ENCODE results near the gene SEPTIN10.

SEPTIN10 gene

DNA sequence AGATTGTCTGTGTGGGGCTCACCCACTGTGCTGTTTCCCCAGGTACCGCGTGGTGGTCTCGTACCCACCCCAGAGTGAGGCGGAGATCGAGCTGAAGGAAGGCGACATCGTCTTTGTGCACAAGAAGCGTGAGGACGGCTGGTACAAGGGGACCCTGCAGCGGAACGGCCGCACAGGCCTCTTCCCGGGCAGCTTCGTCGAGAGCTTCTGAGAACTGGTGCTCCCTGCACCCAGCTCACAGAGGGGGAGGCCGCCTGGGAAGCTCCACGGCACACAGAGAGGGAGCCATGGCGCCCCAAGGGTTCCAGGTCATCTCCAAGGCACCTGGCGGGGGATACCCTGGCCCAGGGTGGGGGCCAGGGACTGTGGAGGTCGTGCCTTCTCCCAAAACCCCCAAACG lies 112.3 kb downstream of the SEPTIN10 start:
- in situ Hi-C loops (cut with HindIII; ENCODE audit: low sequenced_read_pairs): no loop called here

GRCh38 chr2:109500910-109501309 lies 112.9 kb downstream of the SEPTIN10 start:
- in situ Hi-C loops (cut with HindIII; ENCODE audit: low sequenced_read_pairs): no loop called here

GRCh38 chr2:109499566-109499965 lies 114.2 kb downstream of the SEPTIN10 start:
- in situ Hi-C loops (cut with HindIII; ENCODE audit: low sequenced_read_pairs): no loop called here

DNA sequence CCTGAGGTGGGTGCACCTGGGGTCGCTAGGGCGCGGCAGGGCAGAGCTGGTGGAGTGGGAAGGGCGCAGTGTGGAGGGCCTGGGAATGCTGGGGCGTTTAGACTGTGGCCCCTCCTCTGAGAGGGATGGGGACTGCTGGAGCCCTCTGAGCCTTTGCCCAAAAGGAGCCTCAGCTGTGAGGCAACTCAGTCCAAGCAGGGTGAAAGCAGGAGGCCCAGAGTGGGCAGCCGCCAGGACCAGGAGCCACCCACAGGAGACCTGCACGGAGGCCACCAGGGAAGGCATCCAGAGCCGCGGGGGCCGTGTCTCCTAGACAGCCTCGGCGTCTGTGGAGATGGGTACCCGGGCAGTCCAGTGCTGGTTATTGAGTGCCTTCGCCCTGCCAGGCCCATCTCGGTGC lies 114.9 kb downstream of the SEPTIN10 start:
- in situ Hi-C loops (cut with HindIII; ENCODE audit: low sequenced_read_pairs): no loop called here

DNA sequence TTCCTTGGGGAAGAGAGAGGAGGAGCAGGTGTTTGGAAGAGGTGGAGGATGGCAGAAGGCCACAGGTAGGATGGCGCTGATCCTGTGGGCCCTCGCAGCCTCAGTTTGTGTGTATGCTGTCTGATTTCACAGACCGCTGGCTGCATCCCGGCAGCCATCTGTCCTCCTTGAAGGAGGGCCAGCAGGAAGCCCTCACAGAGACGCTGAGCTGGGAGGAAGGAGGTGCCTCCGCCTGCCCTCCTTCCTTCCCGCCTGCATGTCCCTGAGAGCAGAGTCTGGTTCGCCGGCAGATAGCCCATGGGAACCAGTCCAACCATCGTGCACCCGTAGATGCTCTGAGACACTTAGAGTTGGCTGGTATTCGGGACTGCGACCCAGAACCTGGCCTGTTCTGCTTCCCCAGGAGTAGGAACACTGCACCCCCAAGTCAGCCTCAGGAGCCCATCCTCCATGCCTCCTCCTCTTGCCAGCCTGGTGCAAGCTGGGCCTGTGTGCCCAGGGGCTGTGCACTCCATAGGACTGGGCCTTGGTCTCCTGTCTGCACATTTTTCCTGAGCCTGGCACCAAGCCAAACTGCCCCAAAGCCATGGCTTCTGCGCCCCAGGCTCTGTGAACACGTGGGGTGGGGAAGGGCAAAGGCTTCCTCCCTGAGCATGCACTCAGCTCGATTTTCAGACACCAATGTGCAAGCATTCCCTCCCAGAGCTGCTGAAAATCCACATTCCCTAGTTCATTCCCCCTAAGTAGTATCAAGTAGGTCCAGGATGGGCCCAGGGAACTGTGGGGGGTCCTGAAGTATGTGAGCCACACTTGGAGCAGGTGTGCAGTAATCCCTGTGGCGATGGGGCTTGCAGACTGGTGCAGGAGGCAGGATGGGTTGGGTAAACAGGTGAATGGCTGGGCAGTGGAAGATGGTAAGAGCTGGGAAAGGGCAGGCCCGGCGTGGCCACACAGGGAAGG lies 115.6 kb downstream of the SEPTIN10 start:
- in situ Hi-C loops (cut with HindIII; ENCODE audit: low sequenced_read_pairs): no loop called here

GRCh38 chr2:109497463-109497862 lies 116.3 kb downstream of the SEPTIN10 start:
- in situ Hi-C loops (cut with HindIII; ENCODE audit: low sequenced_read_pairs): no loop called here

GRCh38 chr2:109494351-109494750 lies 119.4 kb downstream of the SEPTIN10 start:
- in situ Hi-C loops (cut with HindIII; ENCODE audit: low sequenced_read_pairs): no loop called here

GRCh38 chr2:109493176-109493935 lies 120.4 kb downstream of the SEPTIN10 start:
- in situ Hi-C loops (cut with HindIII; ENCODE audit: low sequenced_read_pairs): no loop called here
